Measurements from ENCODE around the gene ARHGAP24.
"Not testable (repeated sequence)": the region's sequence is repeated elsewhere in the genome, so short reads cannot be mapped to it uniquely, and the experiment has no call there.

Gene ARHGAP24

GRCh38 chr4:85826060-85826678 is 351.2 kb downstream of the ARHGAP24 start:
- DNase-seq = no peak

GRCh38 chr4:85828027-85828890 is 353.3 kb downstream of the ARHGAP24 start:
- DNase-seq = no peak

GRCh38 chr4:85829276-85830051 is 354.5 kb downstream of the ARHGAP24 start:
- DNase-seq = no peak

GRCh38 chr4:85831647-85832046 is 356.7 kb downstream of the ARHGAP24 start:
- no peak for DNase-seq

GRCh38 chr4:85833302-85833701 is 358.4 kb downstream of the ARHGAP24 start:
- no peak for DNase-seq

- no peak for DNase-seq
These were observed 360.0 kb downstream of the ARHGAP24 start for GRCh38 chr4:85834934-85835333.

- no peak for DNase-seq
These were observed 361.9 kb downstream of the ARHGAP24 start for GRCh38 chr4:85836588-85837438.

- DNase-seq = no peak
These were observed 362.4 kb downstream of the ARHGAP24 start for GRCh38 chr4:85837439-85837733.

GRCh38 chr4:85839981-85840451 is 365.1 kb downstream of the ARHGAP24 start:
- DNase-seq = not testable (repeated sequence)

GRCh38 chr4:85842540-85842939 is 367.6 kb downstream of the ARHGAP24 start:
- no peak for DNase-seq

GRCh38 chr4:85853740-85854139 is 378.8 kb downstream of the ARHGAP24 start:
- not testable (repeated sequence) for DNase-seq

- no peak for DNase-seq
These were observed 379.6 kb downstream of the ARHGAP24 start for GRCh38 chr4:85854546-85854945.

- no peak for DNase-seq
These were observed 385.3 kb downstream of the ARHGAP24 start for GRCh38 chr4:85860066-85860740.

GRCh38 chr4:85861064-85861765 is 386.3 kb downstream of the ARHGAP24 start:
- no peak for DNase-seq

GRCh38 chr4:85862896-85863295 is 387.9 kb downstream of the ARHGAP24 start:
- no peak for DNase-seq

GRCh38 chr4:85864259-85865205 is 389.6 kb downstream of the ARHGAP24 start:
- no peak for DNase-seq

- no peak for DNase-seq
These were observed 390.3 kb downstream of the ARHGAP24 start for GRCh38 chr4:85865256-85865655.

GRCh38 chr4:85866508-85866907 is 391.6 kb downstream of the ARHGAP24 start:
- no peak for DNase-seq

- DNase-seq = no peak
These were observed 392.3 kb downstream of the ARHGAP24 start for GRCh38 chr4:85867271-85867670.

GRCh38 chr4:85869181-85869580 is 394.2 kb downstream of the ARHGAP24 start:
- no peak for DNase-seq
